Endothelial cell of umbilical vein (primary cell): ENCODE data around the gene CABLES1. TPM values are rescaled to one million over a fixed set of nuclear protein-coding genes. Genes with fewer than 3 reads are reported as not detected.

Source experiments
- BruUV-seq: library from RNA; stranded (reverse); fragments of 400-500 nt; replicated peaks from 2 replicates; lab custom pipeline; 2021; lab: Mats Ljungman, UMichigan
- CTCF ChIA-PET: fragments of 300-600, 350-600 bp; sonication (Branson Sonifier 250); formaldehyde crosslinking; loops from one replicate; lab custom pipeline; 2021; ENCODE audit warnings: antibody characterized with exemption, inconsistent platforms; lab: Charles Lee
- POLR2A ChIA-PET: fragments of 300-600, 350-600 bp; sonication (Branson Sonifier 250); formaldehyde crosslinking; loops from one replicate; lab custom pipeline; 2021; ENCODE audit warnings: antibody characterized with exemption, inconsistent platforms; lab: Charles Lee
- DNase-seq: peaks from one replicate; pipeline ENCODE4 v3.0.0-alpha.2; 2011; ENCODE audit warnings: low read depth, low spot score
- FAIRE-seq: peaks from 2 replicates; lab custom pipeline; 2011; peaks lifted over from hg19 to GRCh38; lab: Jason Lieb, UNC
- H2AFZ ChIP-seq: 2 replicates; pipeline ENCODE4 v1.6.0; 2012; ENCODE audit warnings: low read depth, low read length, control low read depth, inconsistent platforms
- H3K27ac ChIP-seq: 2 replicates; pipeline ENCODE4 v1.5.1; 2011; ENCODE audit warnings: low read depth, mild to moderate bottlenecking, control low read depth, low read length, moderate library complexity; ENCODE audit not compliant: insufficient read depth
- H3K27me3 ChIP-seq, 2 experiments: 2 replicates each; pipeline versions ENCODE4 v1.6.0 to v1.6.1; 2011; ENCODE audit warnings: low read length in 2 of 2, mixed read lengths in 1 of 2; ENCODE audit not compliant: control insufficient read depth in 2 of 2, insufficient read depth in 2 of 2
- H3K36me3 ChIP-seq, 2 experiments: 2 replicates in 1 of 2; 3 replicates in 1 of 2; pipeline ENCODE4 v1.5.1; 2011; ENCODE audit warnings: low read length in 2 of 2, mild to moderate bottlenecking in 1 of 2, moderate library complexity in 1 of 2; ENCODE audit not compliant: control insufficient read depth in 2 of 2, insufficient read depth in 2 of 2; ENCODE audit errors: extremely low read depth in 1 of 2
- H3K4me1 ChIP-seq: 3 replicates; pipeline ENCODE4 v1.5.1; 2011; ENCODE audit warnings: mild to moderate bottlenecking, low read length; ENCODE audit not compliant: control insufficient read depth, insufficient read depth; ENCODE audit errors: extremely low read depth
- H3K4me2 ChIP-seq: 2 replicates; pipeline ENCODE4 v1.6.1; 2011; ENCODE audit warnings: low read length, control low read depth, mixed read lengths; ENCODE audit not compliant: insufficient read depth
- H3K4me3 ChIP-seq, 3 experiments: fragments of 200-600 bp in 1 of 3; sonication (generic), shearing (Covaris generic) in 1 of 3; replicated peaks in 1 of 3; 2 replicates each; pipeline ENCODE4 v1.5.1; 2011 to 2016; ENCODE audit warnings: control low read depth in 3 of 3, low read length in 3 of 3, mild to moderate bottlenecking in 2 of 3, inconsistent platforms in 1 of 3, low read depth in 1 of 3, moderate library complexity in 1 of 3; ENCODE audit not compliant: insufficient read depth in 1 of 3
- H3K79me2 ChIP-seq: 2 replicates; pipeline ENCODE4 v1.6.0; 2012; ENCODE audit warnings: low read length, inconsistent platforms; ENCODE audit not compliant: control insufficient read depth, insufficient read depth
- H3K9ac ChIP-seq: replicated peaks from 2 replicates; pipeline ENCODE3; 2011; ENCODE audit warnings: low read length, control low read depth; ENCODE audit not compliant: insufficient read depth; ENCODE audit errors: extremely low read depth
- H3K9me1 ChIP-seq: replicated peaks from 3 replicates; pipeline ENCODE4 v1.6.0; 2011; ENCODE audit warnings: mild to moderate bottlenecking, low read length; ENCODE audit not compliant: control insufficient read depth, insufficient read depth; ENCODE audit errors: extremely low read depth
- H3K9me3 ChIP-seq: replicated peaks from 2 replicates; pipeline ENCODE4 v1.5.1; 2012; ENCODE audit warnings: low read length, inconsistent platforms; ENCODE audit not compliant: control insufficient read depth, insufficient read depth
- H4K20me1 ChIP-seq: replicated peaks from 2 replicates; pipeline ENCODE3; 2011; ENCODE audit warnings: mild to moderate bottlenecking, low read length; ENCODE audit not compliant: control insufficient read depth, insufficient read depth; ENCODE audit errors: extremely low read depth
- JUN ChIP-seq: IDR thresholded peaks from 2 replicates; pipeline ENCODE4 v1.6.1; 2011; ENCODE audit warnings: borderline replicate concordance, low read depth; ENCODE audit not compliant: insufficient read length, insufficient read depth
- MYC ChIP-seq: IDR thresholded peaks from one replicate; pipeline ENCODE4 v1.6.1; 2011; ENCODE audit warnings: mild to moderate bottlenecking, low read depth, low read length
- POLR2AphosphoS5 ChIP-seq: IDR thresholded peaks from 2 replicates; pipeline ENCODE4 v1.6.1; 2012; ENCODE audit warnings: low read depth, mild to moderate bottlenecking, control low read depth, low read length, moderate library complexity; ENCODE audit not compliant: insufficient read depth
- dilution Hi-C: fragments of 300-500 bp; cut with MboI; formaldehyde crosslinking; loops from one replicate; pipeline ENCODE4 v1.15.0; 2019; ENCODE audit warnings: low sequenced_read_pairs; ENCODE audit not compliant: extremely low pct_ligation_motif_present
- intact Hi-C: fragments of 100-400 bp; cut with micrococcal nuclease; formaldehyde crosslinking; loops from one replicate; pipeline ENCODE4 v1.10.0; 2022
- polyA plus RNA-seq, 4 experiments: library from polyadenylated mRNA; depleted of rRNA in 3 of 4; stranded (reverse) in 3 of 4; unstranded in 1 of 4; fragments of >200 nt; gene quantifications; 2 replicates each; pipeline versions ENCODE4 v1.2.1 to v1.2.3, GENCODE V29; 2011 to 2012; ENCODE audit warnings: missing spikeins in 1 of 4
- total RNA-seq: library from RNA; stranded (reverse); gene quantifications from 2 replicates; pipeline ENCODE4 v1.2.3, GENCODE V29; 2021
- TF ChIP-seq, protein P1 (sequence below), 2 donors: IDR thresholded peaks; 1 replicate in 1 of 2; 2 replicates in 1 of 2; pipeline ENCODE4 v1.5.1; 2011; ENCODE audit warnings: low read length in 2 of 2, mild to moderate bottlenecking in 2 of 2, moderate library complexity in 2 of 2, control low read depth in 1 of 2, inconsistent platforms in 1 of 2, low read depth in 1 of 2; ENCODE audit not compliant: insufficient read depth in 1 of 2; ENCODE audit errors: extremely low read depth in 1 of 2

Gene CABLES1
- total and polyA plus RNA-seq, 2 donors (not counting 3 experiments of a cell fraction or from before 2014, with no cell fraction given) = 40.2 to 71.1 TPM

DNA sequence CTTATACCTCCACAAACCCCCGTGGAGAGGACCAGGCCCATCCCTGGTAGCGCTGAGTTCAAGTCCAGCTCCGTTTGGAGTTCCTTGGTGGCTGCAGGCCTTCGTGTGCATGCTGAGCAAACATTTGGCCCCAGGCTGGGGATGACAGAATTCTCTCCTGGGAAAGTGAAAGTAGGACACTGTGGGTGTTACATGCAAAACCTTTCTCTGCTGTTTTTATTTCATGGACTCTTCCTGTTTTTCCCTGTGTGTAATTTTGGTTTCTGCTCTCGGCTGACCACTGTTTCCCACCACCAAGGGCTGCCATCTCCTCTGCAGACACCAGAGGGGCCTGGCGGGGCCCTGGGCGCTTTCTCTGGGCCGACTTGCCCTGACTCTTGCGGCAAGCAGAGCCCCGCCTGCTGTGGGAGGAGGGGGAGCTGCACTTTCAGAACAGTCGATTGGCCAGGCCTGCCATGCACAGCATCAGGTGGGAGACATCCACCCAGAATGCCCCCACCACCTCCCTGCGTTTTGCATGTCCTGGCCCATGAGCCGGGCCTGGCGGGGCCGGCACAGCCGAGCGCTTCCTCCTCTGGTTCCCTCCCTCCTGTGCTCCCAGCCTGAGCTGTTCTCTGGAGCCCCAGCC, 102.4 kb downstream of the CABLES1 start:
- peak; percentile 77 for FAIRE-seq
- dilution Hi-C loops = no loop called here

More for the DNA sequence above, 102.4 kb downstream of the CABLES1 start:
- no peaks in the 10 kb centered on the region for H3K9me3 ChIP-seq
- no peaks in the 10 kb centered on the region for H3K27me3 ChIP-seq
- no peaks in the 10 kb centered on the region for H3K9me1 ChIP-seq
- H2AFZ ChIP-seq = peak overlapping the region; percentile 4
- ChIA-PET CTCF (interaction anchor here (0.6 to 3.4 kb wide), 21 partner anchors 11 to 564 kb away, joined by 3 to 28 read pairs (median 4); no protein-coding TSS in a partner anchor), POLR2A (interaction anchor here (1.8 kb wide), 1 partner anchor 22 kb away, joined by 5 read pairs; no protein-coding TSS in a partner anchor)
- intact Hi-C loops = loop anchor here (1.0 to 10.0 kb wide), 4 partner anchors 23 to 203 kb away; no protein-coding TSS in a partner anchor
- DNase-seq = peak; percentile 84
- H3K27ac ChIP-seq = peak overlapping the region; percentile 83
- H3K79me2 ChIP-seq = no peaks in the 10 kb centered on the region
- no TSS peak for BruUV-seq
- H3K4me1 ChIP-seq = peaks cover 21% of the 10 kb centered on the region
- TF ChIP-seq, protein P1, sequence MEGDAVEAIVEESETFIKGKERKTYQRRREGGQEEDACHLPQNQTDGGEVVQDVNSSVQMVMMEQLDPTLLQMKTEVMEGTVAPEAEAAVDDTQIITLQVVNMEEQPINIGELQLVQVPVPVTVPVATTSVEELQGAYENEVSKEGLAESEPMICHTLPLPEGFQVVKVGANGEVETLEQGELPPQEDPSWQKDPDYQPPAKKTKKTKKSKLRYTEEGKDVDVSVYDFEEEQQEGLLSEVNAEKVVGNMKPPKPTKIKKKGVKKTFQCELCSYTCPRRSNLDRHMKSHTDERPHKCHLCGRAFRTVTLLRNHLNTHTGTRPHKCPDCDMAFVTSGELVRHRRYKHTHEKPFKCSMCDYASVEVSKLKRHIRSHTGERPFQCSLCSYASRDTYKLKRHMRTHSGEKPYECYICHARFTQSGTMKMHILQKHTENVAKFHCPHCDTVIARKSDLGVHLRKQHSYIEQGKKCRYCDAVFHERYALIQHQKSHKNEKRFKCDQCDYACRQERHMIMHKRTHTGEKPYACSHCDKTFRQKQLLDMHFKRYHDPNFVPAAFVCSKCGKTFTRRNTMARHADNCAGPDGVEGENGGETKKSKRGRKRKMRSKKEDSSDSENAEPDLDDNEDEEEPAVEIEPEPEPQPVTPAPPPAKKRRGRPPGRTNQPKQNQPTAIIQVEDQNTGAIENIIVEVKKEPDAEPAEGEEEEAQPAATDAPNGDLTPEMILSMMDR (IDR thresholded peaks at IDR 0.05; ENCODE audit: extremely low read depth in 1 of 2, insufficient read depth in 1 of 2, low read depth in 1 of 2, low read length in 2 of 2) = peak; percentile 51 to 66
- TF ChIP-seq JUN = no peak
- TF ChIP-seq POLR2AphosphoS5 = peak; percentile 23
- no peak for TF ChIP-seq MYC
- no peak overlapping the region for H3K4me3 ChIP-seq
- peaks cover 9 to 31% of the 10 kb centered on the region in 2 experiments for H3K36me3 ChIP-seq
- H3K4me2 ChIP-seq = peak overlapping the region; percentile 50
- H3K9ac ChIP-seq = peak overlapping the region; percentile 58
- H4K20me1 ChIP-seq = no peaks in the 10 kb centered on the region
